Left renal cortex interstitium (tissue), 4 donors: ENCODE measurements around the gene ABI1. TPM values are rescaled to one million over a fixed set of nuclear protein-coding genes. Genes with fewer than 3 reads are reported as not detected.

Experiments
- DNase-seq, 4 donors: peaks; one replicate each; pipeline ENCODE4 v3.0.0-alpha.2; 2013; ENCODE audit warnings: low read depth in 4 of 4, low spot score in 2 of 4, missing footprints in 1 of 4
- polyA plus RNA-seq, 4 donors: library from polyadenylated mRNA; unstranded; fragments of 120-200 nt; gene quantifications; one replicate each; pipeline ENCODE4 v1.2.1, GENCODE V29; 2013; ENCODE audit not compliant: insufficient read length in 4 of 4

Gene ABI1
- polyA plus RNA-seq, 4 donors = 61.7 to 65.9 (median 63.8) TPM

GRCh38 chr10:26779176-26779860 lies 81.4 kb downstream of the ABI1 start:
- no peak for DNase-seq

GRCh38 chr10:26777686-26778085 lies 83.1 kb downstream of the ABI1 start:
- no peak for DNase-seq

- DNase-seq = no peak
Observed at GRCh38 chr10:26776258-26776657, 84.5 kb downstream of the ABI1 start.

GRCh38 chr10:26773633-26774032 lies 87.1 kb downstream of the ABI1 start:
- DNase-seq = no peak

- no peak for DNase-seq
Observed at GRCh38 chr10:26770069-26770468, 90.7 kb downstream of the ABI1 start.

GRCh38 chr10:26765549-26765948 lies 95.2 kb downstream of the ABI1 start:
- no peak for DNase-seq

- DNase-seq = no peak
Observed at GRCh38 chr10:26759008-26759407, 101.8 kb downstream of the ABI1 start.

- no peak for DNase-seq
Observed at GRCh38 chr10:26755443-26755903, 105.3 kb downstream of the ABI1 start.

- DNase-seq = no peak
Observed at GRCh38 chr10:26746061-26746460, 114.7 kb downstream of the ABI1 start.

GRCh38 chr10:26743841-26744240 lies 116.9 kb downstream of the ABI1 start:
- DNase-seq = no peak

GRCh38 chr10:26743091-26743490 lies 117.7 kb downstream of the ABI1 start:
- no peak for DNase-seq

GRCh38 chr10:26741368-26741767 lies 119.4 kb downstream of the ABI1 start:
- no peak for DNase-seq

GRCh38 chr10:26739071-26739631 lies 121.6 kb downstream of the ABI1 start:
- no peak for DNase-seq

- no peak for DNase-seq
Observed at GRCh38 chr10:26738301-26738911, 122.4 kb downstream of the ABI1 start.

- DNase-seq = no peak
Observed at GRCh38 chr10:26737730-26738129, 123.0 kb downstream of the ABI1 start.

GRCh38 chr10:26735435-26735834 lies 125.3 kb downstream of the ABI1 start:
- no peak for DNase-seq

GRCh38 chr10:26733750-26734568 lies 126.8 kb downstream of the ABI1 start:
- DNase-seq = peak in 1 of 4 donors; percentile 4

- DNase-seq = no peak
Observed at GRCh38 chr10:26730552-26730951, 130.2 kb downstream of the ABI1 start.

- DNase-seq = no peak
Observed at GRCh38 chr10:26729395-26729794, 131.4 kb downstream of the ABI1 start.

- no peak for DNase-seq
Observed at GRCh38 chr10:26728957-26729356, 131.8 kb downstream of the ABI1 start.

- no peak for DNase-seq
Observed at GRCh38 chr10:26727005-26727404, 133.8 kb downstream of the ABI1 start.
